ENCODE measurements around the gene MUSK. TPM values are rescaled to one million over a fixed set of nuclear protein-coding genes. Genes with fewer than 3 reads are reported as not detected.

The MUSK gene
- total RNA-seq, 1 donor from 2014 or later: not detected

DNA sequence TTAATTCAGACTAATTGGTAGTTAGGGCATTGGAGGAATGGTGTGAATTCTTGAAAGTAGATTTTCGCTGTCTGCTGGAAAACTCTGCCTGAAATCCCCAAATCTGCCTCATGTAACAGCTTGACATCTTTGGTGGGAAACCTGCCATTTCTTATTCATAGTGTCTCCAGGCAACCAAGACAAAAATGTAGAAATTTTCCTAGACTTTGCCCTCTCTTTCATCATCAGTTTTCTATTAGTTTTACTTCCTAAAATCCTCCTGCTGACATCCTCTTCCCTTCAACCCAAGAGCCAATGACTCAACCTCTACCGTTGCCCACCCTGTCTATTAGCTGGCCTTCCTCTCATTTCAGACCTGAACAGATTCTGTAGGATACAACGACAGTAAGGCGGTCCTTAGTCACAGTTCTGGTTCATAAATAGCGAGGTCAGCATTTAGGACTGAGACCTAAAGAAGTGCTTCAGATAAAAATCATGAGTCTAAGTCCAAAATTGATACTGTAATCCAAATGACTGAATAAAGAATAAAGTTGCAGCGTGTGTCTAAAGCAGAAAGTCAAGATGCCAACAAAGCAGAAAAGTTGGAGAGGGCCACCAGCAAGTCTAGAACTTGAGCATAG lies 133.9 kb downstream of the MUSK start:
- CTCF ChIA-PET: no interaction called here
- Mint-ChIP-seq H3K27ac (no peak overlapping the region), H3K4me3 (no peak overlapping the region)

DNA sequence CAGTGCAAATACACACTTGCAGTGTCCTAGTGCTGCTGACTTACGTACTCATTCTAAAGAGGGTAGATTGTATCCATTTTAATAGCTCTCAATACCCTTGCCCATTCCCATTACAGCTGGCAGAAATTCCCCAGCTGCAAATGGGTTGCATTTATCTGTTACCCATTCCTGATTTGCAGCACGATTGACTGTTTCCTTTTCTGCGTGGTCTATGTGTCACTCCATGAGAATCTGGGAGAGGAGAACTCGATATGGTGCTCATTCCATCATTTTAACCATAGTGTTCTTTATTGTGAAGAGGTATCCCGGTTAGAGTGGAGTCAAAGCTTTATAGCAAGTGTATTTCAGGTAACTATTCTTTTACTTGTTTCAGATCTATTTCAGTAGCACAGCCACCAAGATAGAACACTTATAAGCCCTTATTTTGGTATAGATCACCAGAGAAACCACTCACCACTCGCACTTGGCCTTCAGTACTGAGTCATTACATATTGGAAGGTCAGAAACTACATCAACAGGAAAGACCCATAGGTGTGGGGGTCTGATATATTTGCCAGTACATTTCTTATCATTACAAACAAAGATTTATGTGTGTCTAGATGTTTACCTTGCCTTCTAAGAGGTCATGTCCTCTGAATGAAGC lies 139.5 kb downstream of the MUSK start:
- ChIA-PET POLR2A (no interaction called here), CTCF (no interaction called here)
- no peak overlapping the region for H3K4me3 Mint-ChIP-seq
- no peaks in the 10 kb centered on the region for H3K4me1 Mint-ChIP-seq
- TF ChIP-seq, protein P1, sequence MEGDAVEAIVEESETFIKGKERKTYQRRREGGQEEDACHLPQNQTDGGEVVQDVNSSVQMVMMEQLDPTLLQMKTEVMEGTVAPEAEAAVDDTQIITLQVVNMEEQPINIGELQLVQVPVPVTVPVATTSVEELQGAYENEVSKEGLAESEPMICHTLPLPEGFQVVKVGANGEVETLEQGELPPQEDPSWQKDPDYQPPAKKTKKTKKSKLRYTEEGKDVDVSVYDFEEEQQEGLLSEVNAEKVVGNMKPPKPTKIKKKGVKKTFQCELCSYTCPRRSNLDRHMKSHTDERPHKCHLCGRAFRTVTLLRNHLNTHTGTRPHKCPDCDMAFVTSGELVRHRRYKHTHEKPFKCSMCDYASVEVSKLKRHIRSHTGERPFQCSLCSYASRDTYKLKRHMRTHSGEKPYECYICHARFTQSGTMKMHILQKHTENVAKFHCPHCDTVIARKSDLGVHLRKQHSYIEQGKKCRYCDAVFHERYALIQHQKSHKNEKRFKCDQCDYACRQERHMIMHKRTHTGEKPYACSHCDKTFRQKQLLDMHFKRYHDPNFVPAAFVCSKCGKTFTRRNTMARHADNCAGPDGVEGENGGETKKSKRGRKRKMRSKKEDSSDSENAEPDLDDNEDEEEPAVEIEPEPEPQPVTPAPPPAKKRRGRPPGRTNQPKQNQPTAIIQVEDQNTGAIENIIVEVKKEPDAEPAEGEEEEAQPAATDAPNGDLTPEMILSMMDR (IDR thresholded peaks at IDR 0.05): no peak
- H3K36me3 Mint-ChIP-seq (ENCODE audit: low read depth): no peaks in the 10 kb centered on the region
- no peaks in the 10 kb centered on the region for H3K27me3 Mint-ChIP-seq
- H3K27ac Mint-ChIP-seq: no peak overlapping the region
- intact Hi-C loops (cut with micrococcal nuclease): no loop called here
- DNase-seq (no peak), ATAC-seq (ENCODE audit: low read depth) (no peak)
- H3K9me3 Mint-ChIP-seq: no peaks in the 10 kb centered on the region

More for the DNA sequence above, 133.9 kb downstream of the MUSK start:
- POLR2A ChIA-PET: no interaction called here
- DNase-seq: no peak
- H3K4me1 Mint-ChIP-seq: no peaks in the 10 kb centered on the region
- TF ChIP-seq, protein P1 (IDR thresholded peaks at IDR 0.05): no peak
- ATAC-seq (ENCODE audit: low read depth): no peak
- no peaks in the 10 kb centered on the region for H3K36me3 Mint-ChIP-seq (ENCODE audit: low read depth)
- no peaks in the 10 kb centered on the region for H3K9me3 Mint-ChIP-seq
- intact Hi-C loops (cut with micrococcal nuclease): no loop called here
- no peaks in the 10 kb centered on the region for H3K27me3 Mint-ChIP-seq

DNA sequence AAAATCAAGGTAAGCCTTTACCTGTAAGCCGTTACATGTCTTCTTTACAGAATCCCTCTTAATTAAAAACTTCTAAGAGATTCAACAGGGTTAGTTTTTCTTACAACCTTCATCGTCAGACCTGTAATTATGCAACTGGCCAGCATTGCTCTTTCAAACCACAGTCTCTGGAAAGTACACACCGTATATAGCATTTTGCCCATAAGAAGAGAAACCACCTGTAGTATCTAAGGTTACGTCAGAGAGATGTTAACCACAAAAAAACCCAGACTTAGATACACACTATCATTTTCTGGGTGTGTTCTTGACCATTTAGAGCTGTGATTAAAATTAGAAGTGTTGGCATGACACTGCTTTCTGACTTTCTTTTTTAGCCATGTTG lies 140.0 kb downstream of the MUSK start:
- no peaks in the 10 kb centered on the region for H3K36me3 Mint-ChIP-seq (ENCODE audit: low read depth)
- CTCF ChIA-PET: no interaction called here
- TF ChIP-seq, protein P1 (IDR thresholded peaks at IDR 0.05): no peak
- no peak for ATAC-seq (ENCODE audit: low read depth)
- H3K4me1 Mint-ChIP-seq: no peaks in the 10 kb centered on the region
- H3K27ac Mint-ChIP-seq: no peak overlapping the region
- no peak overlapping the region for H3K4me3 Mint-ChIP-seq
- intact Hi-C loops (cut with micrococcal nuclease): no loop called here
- DNase-seq: no peak
- H3K27me3 Mint-ChIP-seq: no peaks in the 10 kb centered on the region
- POLR2A ChIA-PET: no interaction called here
- peaks cover under 1% of the 10 kb centered on the region for H3K9me3 Mint-ChIP-seq

DNA sequence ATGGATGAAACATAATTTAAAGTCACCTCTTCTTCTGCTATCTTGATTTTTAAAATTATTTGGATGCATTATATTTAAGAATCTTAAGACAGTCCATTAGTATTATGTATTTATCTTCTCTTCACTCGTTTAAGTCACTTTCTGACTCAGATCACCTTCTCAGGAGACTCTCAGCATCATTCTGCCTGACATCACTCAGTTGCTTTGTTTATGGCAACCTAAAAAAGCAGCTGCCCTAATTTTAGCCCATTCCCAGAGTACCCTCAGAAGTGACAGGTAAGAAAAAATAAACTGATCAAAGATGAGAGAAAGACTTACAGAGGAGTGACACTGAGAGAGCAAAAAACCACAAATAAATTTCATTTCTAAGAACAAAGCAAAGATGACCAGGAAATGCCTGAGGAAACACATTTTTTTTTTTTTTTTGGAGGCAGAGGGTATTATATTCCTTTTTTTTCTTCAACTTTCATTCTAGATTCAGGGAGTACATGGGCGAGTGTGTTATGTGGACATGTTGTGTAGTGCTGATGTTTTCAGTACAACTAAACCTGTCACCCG lies 140.5 kb downstream of the MUSK start:
- H3K4me3 Mint-ChIP-seq: no peak overlapping the region
- ChIA-PET CTCF (no interaction called here), POLR2A (no interaction called here)
- intact Hi-C loops (cut with micrococcal nuclease): no loop called here
- DNase-seq (no peak), ATAC-seq (ENCODE audit: low read depth) (no peak)
- TF ChIP-seq, protein P1 (IDR thresholded peaks at IDR 0.05): no peak
- no peaks in the 10 kb centered on the region for H3K36me3 Mint-ChIP-seq (ENCODE audit: low read depth)
- no peak overlapping the region for H3K27ac Mint-ChIP-seq
- peaks cover 3% of the 10 kb centered on the region for H3K9me3 Mint-ChIP-seq
- H3K27me3 Mint-ChIP-seq: no peaks in the 10 kb centered on the region
- H3K4me1 Mint-ChIP-seq: no peaks in the 10 kb centered on the region

DNA sequence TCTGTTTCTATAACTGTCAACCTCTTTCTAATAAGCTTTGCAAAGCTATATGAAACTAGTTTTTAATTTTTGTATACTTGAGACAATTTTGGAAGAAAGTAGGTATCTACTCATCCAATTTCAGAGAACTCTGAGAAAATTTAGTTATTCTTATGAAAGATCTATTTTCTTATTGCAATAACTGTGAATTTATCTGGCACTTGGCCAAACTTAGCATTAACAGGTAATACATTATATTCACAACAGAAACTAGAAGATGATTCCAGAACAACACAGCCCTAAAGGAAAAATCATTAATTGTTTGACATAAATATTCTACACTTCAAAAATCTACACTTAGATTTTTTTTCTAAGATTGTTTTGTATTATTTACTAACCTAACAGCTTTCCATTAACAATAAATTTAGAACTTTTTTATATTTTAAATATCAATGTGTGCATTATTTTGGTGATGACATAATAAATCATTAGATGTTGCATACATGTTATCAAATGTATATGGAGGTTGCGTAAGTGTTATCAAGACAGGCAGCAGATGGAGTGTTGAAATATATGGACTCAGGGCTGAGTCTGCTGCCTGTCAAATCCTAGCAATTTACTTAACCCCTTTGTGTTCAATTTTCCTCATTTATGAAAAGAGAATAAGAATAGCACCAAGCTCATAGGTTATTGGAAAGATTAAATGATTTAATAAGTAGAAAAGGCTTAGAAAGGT lies 141.8 kb downstream of the MUSK start:
- TF ChIP-seq, protein P1 (IDR thresholded peaks at IDR 0.05): no peak

More for the DNA sequence above, 141.8 kb downstream of the MUSK start:
- H3K4me1 Mint-ChIP-seq: no peaks in the 10 kb centered on the region
- H3K4me3 Mint-ChIP-seq: no peak overlapping the region
- ATAC-seq (ENCODE audit: low read depth): no peak
- no peaks in the 10 kb centered on the region for H3K27me3 Mint-ChIP-seq
- no peak overlapping the region for H3K27ac Mint-ChIP-seq
- intact Hi-C loops (cut with micrococcal nuclease): no loop called here
- no peak for DNase-seq
- ChIA-PET CTCF (no interaction called here), POLR2A (no interaction called here)
- no peaks in the 10 kb centered on the region for H3K36me3 Mint-ChIP-seq (ENCODE audit: low read depth)
- peaks cover 3% of the 10 kb centered on the region for H3K9me3 Mint-ChIP-seq

Measured in activated B cell treated with CpG ODN at 0.5 μM for 24 hours (primary cell).